NCI-H1048 (cell line): ENCODE data around the gene PRG3.
"Not testable (repeated sequence)": the region's sequence is repeated elsewhere in the genome, so short reads cannot be mapped to it uniquely, and the experiment has no call there.

Source experiments
- DNase-seq: peaks from one replicate; lab custom pipeline; 2025; lab: John Stamatoyannopoulos, UW

The PRG3 gene

DNA sequence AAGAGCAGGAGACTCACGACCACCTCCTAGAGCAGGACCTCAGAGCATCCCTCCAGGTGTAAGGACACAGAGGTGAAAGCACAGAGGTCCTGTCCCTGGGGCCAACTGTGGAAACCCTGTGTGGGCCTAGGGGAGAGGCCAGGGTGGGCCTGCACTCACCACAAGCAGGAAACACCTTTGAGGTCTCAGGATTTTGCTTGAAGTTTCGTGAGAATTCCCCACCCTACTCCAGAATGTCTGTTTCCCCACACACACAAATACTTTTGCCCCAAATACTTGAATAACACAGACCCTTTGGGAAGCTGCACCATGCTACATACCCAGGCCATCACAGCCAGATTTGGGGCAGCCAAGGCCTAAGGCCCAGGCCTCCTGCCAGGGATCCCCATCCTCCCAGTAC, 27.8 kb upstream of the PRG3 start:
- DNase-seq: no peak

GRCh38 chr11:57407941-57408475, 27.1 kb upstream of the PRG3 start:
- no peak for DNase-seq

DNA sequence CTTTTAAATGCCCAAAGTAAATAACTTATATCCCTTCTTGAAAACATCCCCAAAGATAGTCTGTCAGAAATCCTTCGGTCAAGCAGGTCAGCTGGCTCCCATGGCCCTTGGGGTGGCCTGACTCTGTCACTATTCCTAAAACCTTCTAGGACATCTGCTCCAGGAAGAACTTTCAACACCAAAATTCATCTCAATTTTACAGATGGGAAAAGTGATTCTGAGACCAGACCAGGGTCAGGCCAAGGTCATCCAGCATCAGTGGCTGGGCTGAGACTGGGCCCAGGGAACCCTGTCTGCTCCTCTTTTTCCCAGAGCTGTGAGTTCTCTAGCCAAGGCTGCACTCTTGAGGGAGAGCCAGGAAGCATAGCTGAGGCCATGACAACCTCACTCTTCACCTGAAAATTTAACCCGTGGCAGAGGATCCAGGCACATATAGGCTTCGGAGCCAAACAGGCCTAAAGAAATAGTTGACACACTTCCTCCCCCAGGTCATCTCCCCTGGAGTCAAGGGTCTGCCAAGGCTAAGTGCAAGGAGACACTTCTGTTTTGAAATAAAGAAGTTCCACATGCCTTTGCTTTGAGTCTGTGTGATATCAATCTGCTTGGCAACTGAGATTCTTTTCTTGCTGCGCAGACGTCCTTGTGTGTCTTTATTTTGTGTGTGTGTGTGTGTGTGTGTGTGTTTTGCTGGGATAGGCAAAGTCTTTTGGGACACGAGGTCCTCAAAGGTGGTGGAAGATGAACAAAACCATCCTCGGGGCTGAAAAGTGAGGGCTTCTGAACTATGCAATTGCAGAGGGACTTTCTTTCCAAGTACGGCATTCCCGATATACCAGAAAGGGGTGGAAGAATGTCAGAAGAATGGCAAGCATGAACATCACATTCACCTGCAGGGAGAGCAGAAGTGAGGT, 26.3 kb upstream of the PRG3 start:
- no peak for DNase-seq

DNA sequence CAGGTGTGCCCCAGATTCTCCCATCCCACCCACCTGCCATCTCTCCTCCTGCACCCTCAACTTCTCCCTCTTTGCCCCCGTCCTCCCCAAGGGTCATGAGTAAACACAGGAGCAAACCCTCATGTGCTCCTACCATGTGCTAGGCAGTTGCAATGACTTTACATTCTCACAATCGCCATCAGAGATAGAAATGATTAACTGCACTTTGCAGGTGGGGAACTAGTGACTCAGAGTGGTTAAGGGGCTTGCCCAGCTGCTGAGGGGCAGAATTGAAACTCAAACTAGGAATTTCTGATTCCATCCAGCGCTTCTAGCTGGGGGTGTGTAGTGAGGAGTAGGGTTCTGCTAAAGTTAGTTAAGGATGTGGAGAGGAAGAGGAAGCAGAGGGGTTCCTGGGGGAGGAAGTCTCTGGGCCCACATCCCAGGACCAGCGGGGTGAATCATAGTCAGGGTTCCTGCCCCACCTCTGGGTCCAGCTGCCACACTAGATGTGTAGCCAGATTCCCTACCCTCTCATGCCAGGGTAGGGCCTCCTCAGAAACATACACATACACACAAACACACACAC, 25.5 kb upstream of the PRG3 start:
- DNase-seq: no peak

GRCh38 chr11:57405271-57405860, 24.4 kb upstream of the PRG3 start:
- DNase-seq: no peak

GRCh38 chr11:57403802-57404147, 22.8 kb upstream of the PRG3 start:
- no peak for DNase-seq

DNA sequence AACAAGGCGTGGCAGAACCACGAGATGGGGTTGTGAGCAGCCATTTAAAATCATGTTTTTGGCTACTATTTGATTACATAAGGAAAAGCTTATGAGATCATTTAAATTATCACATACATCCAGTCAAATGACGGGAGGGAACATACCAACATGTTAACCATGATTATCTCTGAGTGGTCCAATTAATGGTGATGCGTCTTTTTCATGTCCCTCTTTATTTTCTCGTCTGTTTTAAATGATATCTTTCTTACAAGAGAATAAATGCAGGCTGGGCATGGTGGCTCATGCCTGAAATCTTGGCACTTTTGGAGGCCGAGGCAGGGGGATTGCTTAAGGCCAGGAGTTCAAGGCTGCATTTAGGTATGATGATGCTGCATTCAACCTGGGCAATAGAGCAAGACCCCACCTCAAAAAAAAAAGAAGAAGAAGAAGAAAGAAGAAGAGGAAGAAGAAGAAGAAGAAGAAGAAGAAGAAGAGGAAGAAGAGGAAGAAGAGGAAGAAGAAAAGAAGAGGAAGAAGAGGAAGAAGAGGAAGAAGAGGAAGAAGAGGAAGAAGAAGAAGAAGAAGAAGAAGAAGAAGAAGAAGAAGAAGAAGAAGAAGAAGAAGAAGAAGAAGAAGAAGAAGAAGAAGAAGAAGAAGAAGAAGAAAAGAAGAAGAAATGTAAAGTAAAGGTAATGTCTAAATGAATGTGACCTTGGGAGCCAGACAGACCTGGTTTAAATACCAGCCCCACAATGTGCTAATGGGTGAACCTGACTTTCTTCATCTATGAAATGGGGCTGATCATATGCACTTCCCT, 22.3 kb upstream of the PRG3 start:
- DNase-seq: not testable (repeated sequence)

GRCh38 chr11:57402188-57403002, 21.4 kb upstream of the PRG3 start:
- no peak for DNase-seq

DNA sequence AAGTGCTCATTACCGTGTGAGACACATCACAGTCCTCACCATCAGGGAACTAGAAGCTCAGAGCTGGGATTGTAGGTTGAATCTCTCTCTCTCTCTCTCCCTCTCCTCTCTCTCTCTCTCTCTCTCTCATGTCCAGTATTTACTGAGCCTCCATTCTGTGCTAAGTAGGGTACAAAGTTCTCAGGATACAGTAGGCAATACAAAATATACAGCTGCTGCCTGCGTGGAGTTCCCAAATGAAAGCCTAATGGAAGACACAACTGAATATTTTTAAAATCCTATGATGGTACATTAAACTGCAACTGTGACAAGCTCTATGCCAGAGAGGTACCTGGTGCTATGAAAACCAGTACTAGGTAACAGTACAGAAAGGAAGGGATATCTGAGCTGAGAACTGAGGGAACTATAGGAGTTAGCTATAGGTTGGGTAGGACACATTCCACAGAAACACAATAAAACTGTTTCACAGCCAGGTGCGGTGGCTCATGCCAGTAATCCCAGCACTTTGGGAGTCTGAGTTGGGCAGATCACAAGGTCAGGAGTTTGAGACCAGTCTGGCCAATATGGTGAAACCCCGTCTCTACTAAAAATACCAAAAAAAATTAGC, 19.1 kb upstream of the PRG3 start:
- no peak for DNase-seq

DNA sequence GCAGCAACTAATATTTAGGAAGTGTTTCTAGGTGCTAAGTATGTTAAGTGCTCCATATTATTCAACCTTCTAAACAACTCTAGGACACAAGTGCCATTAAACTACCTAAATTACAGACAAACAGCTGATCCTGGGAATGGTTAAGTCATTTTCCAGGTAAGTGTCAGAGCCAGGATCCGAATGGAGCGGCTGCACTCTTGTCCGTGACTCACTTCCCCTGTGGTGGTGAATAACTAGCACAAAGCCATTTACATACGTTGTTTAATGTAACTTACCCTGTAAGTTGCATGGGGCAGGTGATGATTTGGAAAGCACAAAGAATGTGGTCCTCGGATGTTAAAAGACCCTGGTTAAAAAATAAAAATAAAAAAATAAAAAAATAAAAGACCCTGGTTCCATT, 18.3 kb upstream of the PRG3 start:
- DNase-seq: no peak

GRCh38 chr11:57397394-57397990, 16.5 kb upstream of the PRG3 start:
- DNase-seq: no peak

DNA sequence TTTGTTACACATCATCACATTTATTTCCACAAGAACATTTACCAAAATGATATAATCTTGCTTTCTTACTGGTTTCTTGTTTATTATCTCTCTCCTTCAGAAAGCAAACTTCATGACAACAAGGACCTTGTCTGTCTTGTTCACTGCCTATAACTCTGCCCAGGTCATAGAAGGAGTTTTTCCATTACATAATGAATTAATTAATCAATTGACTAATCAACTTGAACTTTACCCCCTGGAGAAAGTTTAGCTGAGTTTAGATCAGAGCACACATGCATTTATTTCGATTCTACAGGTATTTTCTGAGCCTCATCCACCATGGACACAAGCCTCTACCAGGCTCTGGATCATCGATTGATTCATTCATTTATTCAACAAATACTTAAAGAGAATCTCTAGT, 15.8 kb upstream of the PRG3 start:
- DNase-seq: no peak

GRCh38 chr11:57395905-57396623, 15.1 kb upstream of the PRG3 start:
- no peak for DNase-seq

DNA sequence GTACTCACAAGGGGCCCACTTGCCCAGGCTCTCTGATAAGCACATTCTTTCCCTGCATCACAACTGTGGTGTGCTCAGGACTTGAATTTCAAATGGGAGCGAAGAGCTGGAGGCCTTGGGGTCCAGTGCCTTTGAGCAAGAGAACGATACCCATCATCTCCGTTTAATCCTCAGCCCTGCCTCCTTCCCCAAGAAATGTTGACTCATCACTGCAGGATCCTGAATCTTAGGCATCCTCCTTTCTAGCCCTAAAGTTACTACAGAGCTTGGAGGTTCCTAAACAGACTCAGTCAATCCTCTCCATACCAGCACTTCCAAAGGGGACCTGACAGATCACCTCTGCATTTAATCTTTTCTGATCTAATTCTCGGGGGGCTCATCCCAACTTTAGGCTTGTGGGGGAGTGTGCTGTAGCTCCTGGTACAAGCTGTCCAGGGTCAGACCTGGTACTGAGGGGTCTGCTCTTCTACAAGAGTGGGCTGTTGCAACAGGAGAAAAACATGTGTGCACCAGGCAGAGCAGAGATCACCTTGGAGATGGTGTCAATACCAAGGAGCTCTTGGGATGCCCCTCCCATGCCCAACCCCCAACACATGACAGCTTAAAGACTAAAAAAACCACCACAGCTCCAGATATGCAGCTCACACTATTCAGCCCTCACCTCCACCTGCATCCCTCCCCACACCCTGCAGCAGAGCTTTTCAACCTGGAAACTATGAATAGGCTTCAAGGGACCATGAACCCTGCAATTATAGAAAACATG, 13.4 kb upstream of the PRG3 start:
- DNase-seq: no peak

- no peak for DNase-seq
Observed at GRCh38 chr11:57392763-57393105, 11.8 kb upstream of the PRG3 start.

GRCh38 chr11:57392066-57392762, 11.3 kb upstream of the PRG3 start:
- DNase-seq: no peak

- no peak for DNase-seq
Observed at GRCh38 chr11:57391539-57391938, 10.6 kb upstream of the PRG3 start.

GRCh38 chr11:57391111-57391510, 10.2 kb upstream of the PRG3 start:
- DNase-seq: no peak

GRCh38 chr11:57390535-57390934, 9.6 kb upstream of the PRG3 start, which contains the start of gene PRG2:
Gene PRG2, minus strand, starts transcription at chr11:57390650. Its CDS starts 706 bp downstream, at chr11:57389944.
- no peak for DNase-seq
